VCaP (cell line): ENCODE measurements around the gene AREG.

Experiments
- H3K27ac ChIP-seq: fragments of 450-650 bp; 2 replicates; pipeline ENCODE4 v1.5.1; 2017
- CTCF ChIP-seq: fragments of 450-650 bp; conservative IDR thresholded peaks from 2 replicates; pipeline ENCODE4 v1.5.1; 2017; ENCODE audit warnings: mild to moderate bottlenecking, moderate library complexity

Gene AREG

GRCh38 chr4:74480267-74480666 lies 35.3 kb downstream of the AREG start:
- TF ChIP-seq CTCF: no peak
- H3K27ac ChIP-seq: no peak overlapping the region

GRCh38 chr4:74481891-74482609 lies 37.1 kb downstream of the AREG start:
- TF ChIP-seq CTCF: no peak

GRCh38 chr4:74483226-74483911 lies 38.4 kb downstream of the AREG start:
- H3K27ac ChIP-seq: no peak overlapping the region
- no peak for TF ChIP-seq CTCF

More at GRCh38 chr4:74481891-74482609, 37.1 kb downstream of the AREG start:
- no peak overlapping the region for H3K27ac ChIP-seq

GRCh38 chr4:74486905-74487304 lies 42.0 kb downstream of the AREG start:
- TF ChIP-seq CTCF: no peak
- no peak overlapping the region for H3K27ac ChIP-seq

GRCh38 chr4:74487771-74488170 lies 42.8 kb downstream of the AREG start:
- no peak overlapping the region for H3K27ac ChIP-seq
- no peak for TF ChIP-seq CTCF

- no peak for TF ChIP-seq CTCF
- no peak overlapping the region for H3K27ac ChIP-seq
Observed at GRCh38 chr4:74490736-74491135, 45.8 kb downstream of the AREG start.

- H3K27ac ChIP-seq: no peak overlapping the region
- TF ChIP-seq CTCF: no peak
Observed at GRCh38 chr4:74499986-74500781, 55.2 kb downstream of the AREG start.
